HG03139 (cell line): ENCODE results near the gene CHAC1.

Experiments
- ATAC-seq: cut with Tn5 transposase; IDR thresholded peaks from one replicate; pipeline ENCODE4 v1.9.1; 2021; ENCODE audit not compliant: unreplicated experiment

Gene CHAC1

GRCh38 chr15:40982855-40983254 lies 29.6 kb downstream of the CHAC1 start:
- no peak for ATAC-seq

GRCh38 chr15:40984406-40984805 lies 31.1 kb downstream of the CHAC1 start:
- no peak for ATAC-seq

GRCh38 chr15:40984964-40985363 lies 31.7 kb downstream of the CHAC1 start:
- no peak for ATAC-seq

GRCh38 chr15:40985541-40986330 lies 32.5 kb downstream of the CHAC1 start:
- ATAC-seq, result no peak

GRCh38 chr15:40986820-40987219 lies 33.5 kb downstream of the CHAC1 start:
- ATAC-seq, result no peak

- ATAC-seq, result no peak
Measured at GRCh38 chr15:40988156-40988555, 34.9 kb downstream of the CHAC1 start.

GRCh38 chr15:40990080-40990479 lies 36.8 kb downstream of the CHAC1 start:
- no peak for ATAC-seq

- no peak for ATAC-seq
Measured at GRCh38 chr15:40990789-40991188, 37.5 kb downstream of the CHAC1 start.

GRCh38 chr15:40991355-40991754 lies 38.1 kb downstream of the CHAC1 start:
- ATAC-seq, result no peak

- ATAC-seq, result no peak
Measured at GRCh38 chr15:40992241-40992741, 39.0 kb downstream of the CHAC1 start.

- no peak for ATAC-seq
Measured at GRCh38 chr15:40992825-40993224, 39.6 kb downstream of the CHAC1 start.

GRCh38 chr15:40995656-40996055 lies 42.4 kb downstream of the CHAC1 start:
- no peak for ATAC-seq

GRCh38 chr15:40999190-40999589 lies 45.9 kb downstream of the CHAC1 start:
- ATAC-seq, result no peak

- no peak for ATAC-seq
Measured at GRCh38 chr15:41001524-41002214, 48.4 kb downstream of the CHAC1 start.

GRCh38 chr15:41004490-41004889 lies 51.2 kb downstream of the CHAC1 start:
- no peak for ATAC-seq
